Measurements from ENCODE around the gene COX6B2.

The COX6B2 gene

GRCh38 chr19:55312621-55313512, 41.7 kb downstream of the COX6B2 start:
- DNase-seq (ENCODE audit: low read depth in 2 of 2): no peak

DNA sequence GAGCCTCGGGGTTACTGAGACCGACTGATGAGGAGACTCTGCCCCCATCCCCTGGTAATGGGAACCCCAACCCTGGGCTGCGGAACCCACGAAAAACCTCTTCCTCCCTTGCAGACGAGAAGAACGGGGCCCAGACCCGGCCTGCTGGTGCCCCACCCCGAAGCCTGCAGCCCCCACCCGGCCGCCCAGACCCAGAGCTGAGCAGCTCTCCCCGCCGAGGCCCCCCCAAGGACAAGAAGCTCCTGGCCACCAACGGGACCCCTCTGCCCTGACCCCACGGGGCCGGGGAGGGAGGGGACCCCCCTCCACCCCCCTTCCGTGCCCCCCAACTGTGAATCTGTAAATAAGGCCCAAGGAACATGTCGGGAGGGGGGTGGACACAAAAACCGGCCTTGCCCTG, 42.7 kb downstream of the COX6B2 start:
- no peak for DNase-seq (ENCODE audit: low read depth in 2 of 2)

DNA sequence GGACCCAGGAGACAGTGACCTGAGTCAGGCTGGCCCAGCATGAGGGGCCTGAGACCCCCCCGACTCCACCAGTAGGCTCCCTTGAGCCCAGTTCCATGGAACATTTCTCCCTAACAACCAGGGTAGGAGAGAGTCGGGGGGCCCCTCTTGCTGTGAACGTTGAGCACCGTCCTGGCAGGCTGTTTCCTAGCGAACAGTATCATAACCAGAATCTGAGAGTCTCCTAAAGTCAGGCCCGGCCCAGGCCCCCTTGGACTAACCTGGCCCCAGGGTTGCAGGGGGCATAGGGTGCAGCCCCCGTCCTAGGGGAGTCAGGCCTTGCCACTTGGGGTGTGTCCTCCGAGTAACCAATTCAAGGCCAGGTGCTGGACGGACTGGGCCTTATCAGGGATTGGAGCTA, 43.1 kb downstream of the COX6B2 start:
- DNase-seq (ENCODE audit: low read depth in 2 of 2): no peak

GRCh38 chr19:55310498-55310897, 44.0 kb downstream of the COX6B2 start:
- no peak for DNase-seq (ENCODE audit: low read depth in 2 of 2)

DNA sequence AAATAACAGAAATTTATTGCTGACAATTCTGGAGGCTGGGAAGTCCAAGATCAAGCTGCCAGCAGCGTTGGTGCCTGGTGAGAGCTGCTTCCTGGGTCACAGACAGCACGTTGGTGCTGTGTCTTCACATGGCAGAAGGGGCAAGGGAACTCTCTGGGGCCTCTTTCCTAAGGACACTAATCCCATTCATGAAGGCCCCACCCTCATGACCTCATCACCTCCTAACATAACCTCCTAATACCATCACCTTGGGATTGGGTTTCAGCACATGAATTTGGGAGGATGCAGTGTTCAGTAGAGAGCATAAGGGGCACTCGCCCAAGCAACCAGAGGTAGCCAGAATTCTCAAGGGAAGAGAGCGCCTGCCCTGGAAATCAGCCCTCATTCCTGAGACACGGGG, 45.1 kb downstream of the COX6B2 start:
- no peak for DNase-seq (ENCODE audit: low read depth in 2 of 2)

GRCh38 chr19:55308281-55308680, 46.2 kb downstream of the COX6B2 start:
- no peak for DNase-seq (ENCODE audit: low read depth in 2 of 2)

GRCh38 chr19:55306712-55307111, 47.8 kb downstream of the COX6B2 start:
- no peak for DNase-seq (ENCODE audit: low read depth in 2 of 2)

DNA sequence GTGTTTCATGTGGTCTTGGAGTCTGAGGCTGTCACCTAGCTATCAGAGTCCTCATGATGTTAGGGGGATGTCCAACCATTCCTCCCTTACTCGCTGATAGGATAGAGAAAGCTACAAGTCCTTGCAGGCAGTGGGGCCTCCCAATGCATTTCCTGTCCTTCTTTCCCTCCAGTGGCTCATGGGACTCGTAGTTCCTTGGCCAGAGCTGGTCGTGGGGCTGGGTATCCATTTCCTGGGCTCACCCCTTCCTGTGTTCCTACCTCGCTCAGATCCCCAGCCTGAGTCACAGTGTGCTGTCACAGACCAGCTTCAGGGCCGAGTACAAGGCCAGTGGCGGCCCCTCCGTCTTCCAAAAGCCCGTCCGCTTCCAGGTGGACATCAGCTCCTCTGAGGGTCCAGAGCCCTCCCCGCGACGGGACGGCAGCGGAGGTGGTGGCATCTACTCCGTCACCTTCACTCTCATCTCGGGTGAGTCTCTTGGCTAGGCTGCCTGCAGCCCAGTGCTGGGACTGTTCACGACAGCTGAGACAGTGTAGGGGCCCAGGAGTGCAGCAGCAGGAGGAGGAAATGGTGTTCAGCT, 48.4 kb downstream of the COX6B2 start:
- DNase-seq (ENCODE audit: low read depth in 2 of 2): no peak

DNA sequence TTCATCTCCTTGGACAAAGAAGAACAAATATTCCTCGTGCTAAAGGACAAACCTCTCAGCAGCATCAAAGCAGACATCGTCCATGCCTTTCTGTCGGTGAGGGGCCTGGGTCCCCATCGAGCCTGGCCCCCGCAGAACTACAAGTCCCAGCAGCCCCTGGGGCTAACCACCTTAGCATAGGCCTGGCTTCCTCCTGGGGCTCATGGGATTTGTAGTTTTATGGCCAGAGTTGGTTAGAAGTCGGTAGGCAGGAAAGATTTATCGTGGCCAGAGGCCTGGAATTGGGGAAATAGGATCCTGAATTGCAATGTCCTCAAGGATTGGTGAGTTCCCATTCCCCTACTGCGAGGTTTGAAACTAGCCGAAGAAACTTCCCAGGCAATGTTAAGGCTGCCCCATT, 49.0 kb downstream of the COX6B2 start:
- peak; percentile 15 to 24 for DNase-seq (ENCODE audit: low read depth in 2 of 2)

DNA sequence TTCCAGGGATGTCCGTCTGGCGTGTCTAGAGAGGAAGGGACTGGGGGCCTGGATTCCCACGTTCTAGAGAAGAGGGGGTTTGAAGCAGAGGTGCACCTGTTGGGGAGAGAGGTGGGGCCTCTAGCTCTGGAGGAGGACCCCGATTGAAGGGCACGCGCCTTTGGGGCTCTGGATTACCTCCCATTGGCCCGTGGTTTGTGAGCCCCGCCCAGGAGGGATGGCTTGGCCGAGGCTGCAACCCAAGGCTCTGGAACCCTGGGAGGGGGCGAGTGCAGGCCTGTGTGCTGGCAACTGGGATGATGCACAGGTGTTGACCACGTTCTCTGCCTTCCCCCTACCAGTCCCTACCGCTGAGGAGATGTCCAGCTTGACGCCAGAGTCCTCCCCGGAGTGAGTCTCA, 49.5 kb downstream of the COX6B2 start:
- no peak for DNase-seq (ENCODE audit: low read depth in 2 of 2)

DNA sequence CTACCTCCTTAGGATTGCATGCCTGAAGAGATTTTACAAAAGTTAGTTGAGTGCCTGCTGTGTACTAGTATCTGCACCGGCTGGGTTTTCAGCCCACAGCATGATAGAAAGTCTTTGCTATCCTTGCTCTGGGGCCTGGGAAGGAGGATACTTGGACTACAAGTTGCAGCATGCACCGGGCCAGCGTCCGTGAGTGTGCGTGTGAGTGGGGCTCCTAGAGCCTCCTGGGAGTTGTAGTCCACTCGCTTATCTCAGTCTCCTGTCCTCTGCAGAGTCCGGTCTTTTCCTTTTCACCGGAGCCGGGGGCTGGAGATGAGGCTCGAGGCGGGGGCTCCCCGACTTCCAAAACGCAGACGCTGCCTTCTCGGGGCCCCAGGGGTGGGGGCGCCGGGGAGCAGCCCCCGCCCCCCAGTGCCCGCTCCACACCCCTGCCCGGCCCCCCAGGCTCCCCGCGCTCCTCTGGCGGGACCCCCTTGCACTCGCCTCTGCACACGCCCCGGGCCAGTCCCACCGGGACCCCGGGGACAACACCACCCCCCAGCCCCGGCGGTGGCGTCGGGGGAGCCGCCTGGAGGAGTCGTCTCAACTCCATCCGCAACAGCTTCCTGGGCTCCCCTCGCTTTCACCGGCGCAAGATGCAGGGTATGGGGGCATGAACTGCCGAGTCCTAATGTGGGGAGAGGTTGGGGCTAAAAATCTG, 50.1 kb downstream of the COX6B2 start:
- DNase-seq (ENCODE audit: low read depth in 2 of 2): no peak

DNA sequence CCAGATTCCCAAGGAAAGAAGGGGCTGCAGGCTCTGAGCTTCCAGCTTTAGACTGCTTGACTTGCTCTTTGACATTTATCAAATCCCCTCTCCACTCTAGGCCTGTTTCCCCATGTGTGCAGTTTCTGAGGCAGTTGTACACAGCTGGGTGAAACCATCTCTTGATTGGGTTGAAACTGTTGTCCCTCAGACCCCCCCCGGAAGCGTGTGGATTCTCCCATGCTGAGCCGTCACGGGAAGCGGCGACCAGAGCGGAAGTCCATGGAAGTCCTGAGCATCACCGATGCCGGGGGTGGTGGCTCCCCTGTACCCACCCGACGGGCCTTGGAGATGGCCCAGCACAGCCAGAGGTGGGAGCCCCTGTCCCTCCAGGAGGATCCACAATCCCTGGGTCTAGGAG, 51.0 kb downstream of the COX6B2 start:
- DNase-seq (ENCODE audit: low read depth in 2 of 2): no peak

DNA sequence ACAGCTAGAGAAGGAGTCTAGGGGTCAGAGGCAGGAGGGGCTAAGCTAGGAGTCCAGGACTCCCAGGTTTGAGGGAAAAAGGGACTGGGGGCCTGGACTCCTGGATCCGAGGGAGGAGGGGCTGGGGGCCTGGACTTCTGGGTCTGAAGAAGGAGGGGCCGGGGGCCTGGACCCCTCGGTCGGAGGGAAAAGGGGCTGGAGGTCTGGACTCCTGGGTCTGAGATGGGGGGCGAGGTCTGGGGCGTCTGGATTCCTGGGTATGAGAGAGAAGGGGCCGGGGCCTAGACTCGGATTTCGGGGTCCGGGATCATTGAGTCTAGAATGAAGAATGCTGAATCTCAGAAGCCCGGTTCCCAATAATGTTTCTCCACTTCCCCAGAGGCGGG, 52.2 kb downstream of the COX6B2 start:
- no peak for DNase-seq (ENCODE audit: low read depth in 2 of 2)

DNA sequence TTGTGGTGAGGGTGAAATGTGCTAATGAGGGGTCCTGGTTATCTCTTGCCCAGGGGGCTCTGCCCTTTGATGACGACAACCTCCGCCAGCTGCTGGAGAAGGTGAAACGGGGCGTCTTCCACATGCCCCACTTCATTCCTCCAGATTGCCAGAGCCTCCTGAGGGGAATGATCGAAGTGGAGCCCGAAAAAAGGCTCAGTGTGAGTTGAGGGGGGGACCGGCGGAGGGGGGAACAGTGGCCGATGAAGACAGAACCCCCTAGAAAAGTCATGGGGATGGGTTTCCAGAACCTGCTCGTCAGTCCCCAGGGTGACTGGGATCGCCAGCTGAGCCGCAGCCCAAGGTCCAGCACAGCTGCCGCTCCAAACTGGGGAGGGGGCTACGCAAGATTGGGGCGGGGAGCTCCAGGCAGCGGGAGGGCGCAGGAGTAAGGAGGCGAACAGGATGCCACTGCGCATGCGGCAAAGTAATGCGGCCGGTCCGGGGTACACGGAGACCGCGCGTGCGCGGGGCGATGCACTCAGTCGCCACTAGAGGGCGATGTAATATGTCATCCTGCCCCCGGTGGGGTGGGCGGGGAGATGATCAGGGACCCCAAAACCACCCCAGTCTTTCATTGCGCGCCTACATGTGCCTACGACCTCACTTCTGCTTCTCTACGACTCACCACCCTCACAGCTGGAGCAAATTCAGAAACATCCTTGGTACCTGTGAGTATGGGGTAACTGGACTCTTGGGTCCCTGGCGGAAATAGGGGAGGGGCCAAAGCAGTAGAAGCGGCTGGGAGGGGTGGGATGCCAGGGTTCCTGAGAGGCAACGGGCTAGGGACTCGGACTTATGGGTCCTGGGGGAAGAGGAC, 52.8 kb downstream of the COX6B2 start:
- peak; percentile 84 to 88 for DNase-seq (ENCODE audit: low read depth in 2 of 2)

DNA sequence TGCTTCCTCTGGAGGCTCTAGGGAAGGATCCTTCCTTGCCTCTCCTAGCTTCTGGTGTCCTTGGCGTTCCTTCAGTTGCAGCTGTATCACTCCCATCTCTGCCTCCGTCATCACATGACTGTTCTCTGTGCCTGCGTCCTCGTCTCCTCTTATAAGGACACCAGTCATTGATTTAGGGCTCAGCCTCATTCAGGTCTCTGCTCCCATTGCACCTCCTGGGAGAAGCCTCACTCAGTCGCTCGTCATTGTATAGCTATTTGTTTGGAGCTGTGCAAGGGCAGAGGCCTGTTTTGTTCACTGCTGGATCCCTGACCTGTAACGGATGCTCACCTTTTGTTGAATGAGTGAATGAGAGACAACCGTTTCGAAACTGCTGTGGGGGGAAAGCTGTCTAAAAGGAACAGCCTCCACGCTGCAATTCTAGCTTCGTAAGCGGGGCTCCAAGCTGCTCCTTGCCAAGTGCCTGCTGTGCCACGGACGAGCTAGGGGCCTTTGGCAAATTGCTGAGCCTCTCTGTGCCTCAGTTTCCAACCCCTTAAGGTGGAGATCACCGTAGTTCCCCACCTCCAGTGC, 53.5 kb downstream of the COX6B2 start:
- DNase-seq (ENCODE audit: low read depth in 2 of 2): no peak

- DNase-seq (ENCODE audit: low read depth in 2 of 2): no peak
Measured at GRCh38 chr19:55299991-55300390, 54.5 kb downstream of the COX6B2 start.
